Neutrophil (primary cell): ENCODE results near the gene ZNF529.

ENCODE experiments used
- H3K27ac ChIP-seq: fragments of 200-600 bp; sonication (generic); 2 replicates; pipeline ENCODE4 v1.5.1; 2016; ENCODE audit warnings: mild to moderate bottlenecking, moderate library complexity
- H3K27me3 ChIP-seq: fragments of 200-600 bp; sonication (generic); 2 replicates; pipeline ENCODE4 v1.6.0; 2016; ENCODE audit warnings: mild to moderate bottlenecking
- H3K36me3 ChIP-seq: fragments of 200-600 bp; sonication (generic); 2 replicates; pipeline ENCODE4 v1.5.1; 2017
- H3K4me1 ChIP-seq, 2 experiments: fragments of 200-600 bp in 1 of 2; sonication (generic) in 1 of 2; 1 replicate in 1 of 2; 2 replicates in 1 of 2; pipeline versions ENCODE4 v1.5.1 to v1.6.1; 2013 to 2016; ENCODE audit warnings: low read depth in 1 of 2, low read length in 1 of 2, mild to moderate bottlenecking in 1 of 2, moderate library complexity in 1 of 2; ENCODE audit not compliant: control insufficient read depth in 1 of 2, insufficient read depth in 1 of 2
- H3K4me3 ChIP-seq, 2 experiments: fragments of 200-600 bp in 1 of 2; sonication (generic) in 1 of 2; 1 replicate in 1 of 2; 2 replicates in 1 of 2; pipeline ENCODE4 v1.5.1; 2013 to 2016; ENCODE audit warnings: low read depth in 1 of 2, low read length in 1 of 2, mild to moderate bottlenecking in 1 of 2, moderate library complexity in 1 of 2
- H3K9me3 ChIP-seq: fragments of 200-600 bp; sonication (generic); 2 replicates; pipeline ENCODE4 v1.5.1; 2016
- TF ChIP-seq, protein P1 (sequence below): fragments of 200-600 bp; sonication (generic); IDR thresholded peaks from 2 replicates; pipeline ENCODE4 v1.5.1; 2016; ENCODE audit warnings: antibody characterized with exemption

Gene ZNF529

DNA sequence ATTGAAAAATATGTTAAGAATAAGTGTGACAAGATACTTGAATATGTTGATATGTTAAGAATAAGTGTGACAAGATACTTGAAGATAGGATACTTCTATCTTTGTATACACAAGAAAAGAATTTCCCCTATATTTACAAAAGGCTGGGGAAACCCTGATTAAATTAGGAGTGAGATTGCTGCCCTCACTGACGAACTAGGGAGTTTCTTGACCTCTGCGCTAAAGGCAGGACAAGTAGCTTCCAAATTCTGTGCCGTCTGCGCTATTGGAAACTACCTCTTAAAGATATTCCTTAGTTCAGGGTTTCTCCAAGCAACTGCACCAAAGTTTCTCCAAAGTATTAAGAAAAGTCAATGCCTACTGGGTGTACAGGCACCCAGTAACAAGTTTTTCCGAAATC, 45.8 kb downstream of the ZNF529 start:
- TF ChIP-seq, protein P1, sequence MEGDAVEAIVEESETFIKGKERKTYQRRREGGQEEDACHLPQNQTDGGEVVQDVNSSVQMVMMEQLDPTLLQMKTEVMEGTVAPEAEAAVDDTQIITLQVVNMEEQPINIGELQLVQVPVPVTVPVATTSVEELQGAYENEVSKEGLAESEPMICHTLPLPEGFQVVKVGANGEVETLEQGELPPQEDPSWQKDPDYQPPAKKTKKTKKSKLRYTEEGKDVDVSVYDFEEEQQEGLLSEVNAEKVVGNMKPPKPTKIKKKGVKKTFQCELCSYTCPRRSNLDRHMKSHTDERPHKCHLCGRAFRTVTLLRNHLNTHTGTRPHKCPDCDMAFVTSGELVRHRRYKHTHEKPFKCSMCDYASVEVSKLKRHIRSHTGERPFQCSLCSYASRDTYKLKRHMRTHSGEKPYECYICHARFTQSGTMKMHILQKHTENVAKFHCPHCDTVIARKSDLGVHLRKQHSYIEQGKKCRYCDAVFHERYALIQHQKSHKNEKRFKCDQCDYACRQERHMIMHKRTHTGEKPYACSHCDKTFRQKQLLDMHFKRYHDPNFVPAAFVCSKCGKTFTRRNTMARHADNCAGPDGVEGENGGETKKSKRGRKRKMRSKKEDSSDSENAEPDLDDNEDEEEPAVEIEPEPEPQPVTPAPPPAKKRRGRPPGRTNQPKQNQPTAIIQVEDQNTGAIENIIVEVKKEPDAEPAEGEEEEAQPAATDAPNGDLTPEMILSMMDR = no peak
- Histone ChIP-seq H3K4me1 (peaks cover 13 to 16% of the 10 kb centered on the region in 2 experiments), H3K36me3 (no peaks in the 10 kb centered on the region), H3K9me3 (no peaks in the 10 kb centered on the region), H3K27ac (no peak overlapping the region), H3K27me3 (no peaks in the 10 kb centered on the region), H3K4me3 (peak overlapping the region in 1 of 2 experiments; percentile 92)

DNA sequence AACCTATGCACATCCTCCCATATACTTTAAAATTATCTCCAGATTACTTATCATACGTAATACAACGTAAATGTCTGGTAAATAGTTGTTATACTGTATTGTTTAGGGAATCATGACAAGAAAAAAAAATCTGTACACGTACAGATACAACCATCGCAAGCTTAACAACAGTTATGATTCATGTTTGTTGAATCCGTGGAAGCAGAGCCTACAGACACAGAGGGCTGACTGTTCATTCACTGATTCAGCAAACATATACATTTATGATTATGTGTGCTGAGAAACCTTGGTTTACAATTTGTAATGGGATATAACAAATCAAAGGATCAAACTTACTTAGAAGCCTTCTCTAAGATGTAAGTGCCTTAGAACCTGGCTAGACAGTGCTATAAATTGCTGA, 46.5 kb downstream of the ZNF529 start:
- TF ChIP-seq, protein P1 = no peak
- H3K27me3 ChIP-seq = no peaks in the 10 kb centered on the region
- no peak overlapping the region for H3K27ac ChIP-seq
- H3K36me3 ChIP-seq = no peaks in the 10 kb centered on the region
- H3K4me1 ChIP-seq = peaks cover 13 to 16% of the 10 kb centered on the region in 2 experiments
- no peaks in the 10 kb centered on the region for H3K9me3 ChIP-seq
- no peak overlapping the region for H3K4me3 ChIP-seq

DNA sequence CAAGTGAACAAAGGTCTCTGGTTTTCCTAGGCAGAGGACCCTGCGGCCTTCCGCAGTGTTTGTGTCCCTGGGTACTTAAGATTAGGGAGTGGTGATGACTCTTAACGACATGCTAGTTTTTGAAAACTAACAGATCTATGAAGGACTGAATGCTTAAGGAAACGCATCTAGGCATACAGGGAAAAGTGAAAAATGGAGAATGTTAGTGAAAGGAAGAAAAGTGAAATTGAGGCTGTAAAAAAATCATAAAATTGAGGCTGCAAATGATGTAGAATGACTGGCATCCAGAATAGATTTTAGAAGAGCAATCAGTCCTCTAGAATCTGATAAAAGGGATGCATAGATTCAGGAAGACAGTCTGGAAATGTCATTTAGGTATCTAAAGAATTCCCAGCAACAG, 48.5 kb downstream of the ZNF529 start:
- no peaks in the 10 kb centered on the region for H3K36me3 ChIP-seq
- no peaks in the 10 kb centered on the region for H3K9me3 ChIP-seq
- TF ChIP-seq, protein P1 = no peak

DNA sequence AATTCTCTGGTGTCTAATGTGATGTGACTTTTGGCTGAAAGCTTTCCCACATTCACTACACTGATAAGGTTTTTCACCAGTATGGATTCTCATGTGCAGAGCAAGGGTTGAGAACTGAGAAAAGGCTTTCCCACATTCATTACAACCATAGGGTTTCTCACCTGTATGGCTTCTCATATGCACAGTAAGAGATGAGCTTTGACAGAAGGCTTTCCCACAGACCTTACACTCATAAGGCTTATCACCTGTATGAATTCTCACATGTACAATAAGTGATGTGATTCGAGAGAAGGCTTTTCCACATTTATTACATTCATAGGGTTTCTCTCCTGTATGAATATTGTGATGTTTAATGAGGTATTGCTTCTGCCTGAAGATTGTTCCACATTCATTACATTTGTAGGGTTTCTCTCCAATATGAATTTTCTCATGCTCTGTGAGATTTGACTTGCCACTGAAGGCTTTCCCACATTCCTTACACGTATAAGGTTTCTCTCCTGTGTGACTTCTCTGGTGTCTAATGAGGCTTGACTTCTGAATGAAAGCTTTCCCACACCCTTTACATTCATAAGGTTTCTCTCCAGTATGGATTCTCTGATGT, 59.0 kb downstream of the ZNF529 start:
- no peaks in the 10 kb centered on the region for H3K27me3 ChIP-seq
- no peaks in the 10 kb centered on the region for H3K4me1 ChIP-seq
- H3K36me3 ChIP-seq = no peaks in the 10 kb centered on the region
- no peak overlapping the region for H3K27ac ChIP-seq
- H3K4me3 ChIP-seq = no peak overlapping the region
- peaks cover 87% of the 10 kb centered on the region for H3K9me3 ChIP-seq
- TF ChIP-seq, protein P1 = no peak

More for the DNA sequence above, 48.5 kb downstream of the ZNF529 start:
- Histone ChIP-seq H3K4me3 (no peak overlapping the region), H3K4me1 (peaks cover 13 to 16% of the 10 kb centered on the region in 2 experiments), H3K27ac (no peak overlapping the region), H3K27me3 (no peaks in the 10 kb centered on the region)

- Histone ChIP-seq H3K4me3 (no peak overlapping the region), H3K27me3 (no peaks in the 10 kb centered on the region), H3K36me3 (no peaks in the 10 kb centered on the region), H3K9me3 (peaks cover 53% of the 10 kb centered on the region), H3K4me1 (no peaks in the 10 kb centered on the region), H3K27ac (no peak overlapping the region)
- TF ChIP-seq, protein P1 = no peak
Observed at GRCh38 chr19:36508325-36508724, 64.8 kb downstream of the ZNF529 start.
